H1 (cell line): ENCODE results near the gene RNF157. TPM values are rescaled to one million over a fixed set of nuclear protein-coding genes. Genes with fewer than 3 reads are reported as not detected.

Experiments
- CTCF ChIA-PET: fragments of 300-600 bp; sonication (Branson Sonifier 250); formaldehyde crosslinking; loops from one replicate; lab custom pipeline; 2021; ENCODE audit not compliant: partially characterized antibody; lab: Charles Lee
- POLR2A ChIA-PET: fragments of 300-600 bp; sonication (Branson Sonifier 250); formaldehyde crosslinking; loops from one replicate; lab custom pipeline; 2021; ENCODE audit warnings: inconsistent platforms; ENCODE audit not compliant: partially characterized antibody; lab: Charles Lee
- DNase-seq, 2 experiments: peaks; one replicate each; pipeline versions ENCODE4 v3.0.0 to v3.0.0-alpha.2; 2010 to 2022; ENCODE audit warnings: low spot score in 2 of 2, low read depth in 1 of 2, mixed read lengths in 1 of 2
- FAIRE-seq: peaks from 2 replicates; lab custom pipeline; 2011; peaks lifted over from hg19 to GRCh38; lab: Jason Lieb, UNC
- H2AFZ ChIP-seq: 2 replicates; pipeline ENCODE4 v1.8.1; 2012; ENCODE audit warnings: low read length, inconsistent platforms
- H2AK5ac ChIP-seq: 2 replicates; pipeline ENCODE4 v1.6.1; 2013; ENCODE audit warnings: low read depth, low read length
- H2BK120ac ChIP-seq: replicated peaks from 2 replicates; pipeline ENCODE3; 2013; ENCODE audit warnings: low read depth, low read length, inconsistent platforms
- H2BK12ac ChIP-seq: 2 replicates; pipeline ENCODE4 v1.6.1; 2013; ENCODE audit warnings: low read depth, low read length
- H2BK15ac ChIP-seq: 2 replicates; pipeline ENCODE4 v1.6.1; 2013; ENCODE audit warnings: low read length
- H2BK20ac ChIP-seq: 2 replicates; pipeline ENCODE4 v1.6.1; 2013; ENCODE audit warnings: low read length
- H2BK5ac ChIP-seq: 2 replicates; pipeline ENCODE4 v1.6.1; 2013; ENCODE audit warnings: low read depth, low read length
- H3K14ac ChIP-seq: 2 replicates; pipeline ENCODE4 v1.6.1; 2013; ENCODE audit warnings: inconsistent platforms; ENCODE audit not compliant: insufficient read length
- H3K18ac ChIP-seq: 2 replicates; pipeline ENCODE4 v1.6.1; 2013; ENCODE audit warnings: low read length; ENCODE audit errors: extremely low read depth
- H3K23ac ChIP-seq: 2 replicates; pipeline ENCODE4 v1.6.1; 2013; ENCODE audit warnings: inconsistent platforms; ENCODE audit not compliant: insufficient read length
- H3K23me2 ChIP-seq: 2 replicates; pipeline ENCODE4 v1.6.1; 2013; ENCODE audit warnings: low read depth, low read length
- H3K27ac ChIP-seq: 2 replicates; pipeline ENCODE4 v1.6.1; 2011; ENCODE audit warnings: low read depth, low read length, inconsistent platforms
- H3K27me3 ChIP-seq, 4 experiments: replicated peaks in 1 of 4; 1 replicate in 1 of 4; 2 replicates in 3 of 4; pipeline versions ENCODE4 v1.6.1 to v1.8.1; 2011 to 2013; ENCODE audit warnings: low read length in 3 of 4, mild to moderate bottlenecking in 3 of 4, inconsistent platforms in 2 of 4, mixed read lengths in 2 of 4, moderate library complexity in 1 of 4; ENCODE audit not compliant: control insufficient read depth in 3 of 4, insufficient read depth in 3 of 4; ENCODE audit errors: extremely low read depth in 1 of 4
- H3K36me3 ChIP-seq, 4 experiments: 2 replicates each; pipeline versions ENCODE4 v1.6.1 to v1.8.1; 2011 to 2013; ENCODE audit warnings: mild to moderate bottlenecking in 4 of 4, low read length in 3 of 4, moderate library complexity in 2 of 4, control low read depth in 1 of 4, inconsistent platforms in 1 of 4; ENCODE audit not compliant: insufficient read depth in 4 of 4, control insufficient read depth in 2 of 4
- H3K4ac ChIP-seq: replicated peaks from 2 replicates; pipeline ENCODE3; 2013; ENCODE audit warnings: low read length, low read depth, mixed read lengths, inconsistent platforms; ENCODE audit not compliant: insufficient read length
- H3K4me1 ChIP-seq, 4 experiments: replicated peaks in 1 of 4; 1 replicate in 1 of 4; 2 replicates in 3 of 4; pipeline versions ENCODE4 v1.6.1 to v1.8.1; 2011 to 2013; ENCODE audit warnings: low read length in 3 of 4, inconsistent platforms in 2 of 4, mixed read lengths in 1 of 4; ENCODE audit not compliant: insufficient read depth in 4 of 4, control insufficient read depth in 3 of 4
- H3K4me2 ChIP-seq, 2 experiments: 2 replicates each; pipeline versions ENCODE4 v1.6.1 to v1.8.1; 2011 to 2013; ENCODE audit warnings: low read depth in 2 of 2, low read length in 2 of 2, control low read depth in 1 of 2, inconsistent platforms in 1 of 2, mild to moderate bottlenecking in 1 of 2; ENCODE audit not compliant: insufficient read depth in 1 of 2
- H3K4me3 ChIP-seq, 4 experiments: fragments of 200-600, 300-600 bp in 1 of 4; sonication (generic), shearing (Covaris generic), sonication (Bioruptor Twin) in 1 of 4; 2 replicates each; pipeline versions ENCODE4 v1.5.1 to v1.8.1; 2011 to 2016; ENCODE audit warnings: low read length in 4 of 4, low read depth in 3 of 4, control low read depth in 2 of 4, inconsistent platforms in 2 of 4, mild to moderate bottlenecking in 2 of 4, mixed read lengths in 1 of 4, moderate library complexity in 1 of 4; ENCODE audit not compliant: insufficient read depth in 2 of 4; ENCODE audit errors: extremely low read depth in 1 of 4
- H3K56ac ChIP-seq: replicated peaks from 2 replicates; pipeline ENCODE3; 2013; ENCODE audit warnings: low read depth, mild to moderate bottlenecking, mixed read lengths, low read length, inconsistent platforms; ENCODE audit not compliant: insufficient read length
- H3K79me1 ChIP-seq: 2 replicates; pipeline ENCODE4 v1.6.1; 2013; ENCODE audit warnings: low read depth, low read length, control low read depth
- H3K79me2 ChIP-seq, 2 experiments: 2 replicates each; pipeline versions ENCODE4 v1.6.1 to v1.8.1; 2012 to 2013; ENCODE audit warnings: low read length in 2 of 2, mild to moderate bottlenecking in 2 of 2, inconsistent platforms in 1 of 2; ENCODE audit not compliant: insufficient read depth in 2 of 2, control insufficient read depth in 1 of 2
- H3K9ac ChIP-seq, 4 experiments: replicated peaks in 1 of 4; 1 replicate in 1 of 4; 2 replicates in 3 of 4; pipeline versions ENCODE4 v1.6.1 to v1.8.1; 2011 to 2013; ENCODE audit warnings: low read depth in 3 of 4, low read length in 3 of 4, control low read depth in 2 of 4, mild to moderate bottlenecking in 2 of 4, moderate library complexity in 2 of 4, inconsistent platforms in 1 of 4; ENCODE audit errors: extremely low read depth in 1 of 4
- H3K9me3 ChIP-seq, 2 experiments: 2 replicates each; pipeline versions ENCODE4 v1.6.1 to v1.8.1; 2012 to 2013; ENCODE audit warnings: mild to moderate bottlenecking in 2 of 2, moderate library complexity in 2 of 2, control low read depth in 1 of 2, inconsistent platforms in 1 of 2, low read depth in 1 of 2, low read length in 1 of 2, mixed read lengths in 1 of 2; ENCODE audit not compliant: insufficient read depth in 2 of 2
- H4K20me1 ChIP-seq, 2 experiments: replicated peaks in 1 of 2; 2 replicates each; pipeline versions ENCODE3 to v1.8.1; 2011 to 2013; ENCODE audit warnings: inconsistent platforms in 2 of 2, low read length in 2 of 2, mild to moderate bottlenecking in 1 of 2; ENCODE audit not compliant: insufficient read depth in 2 of 2, control insufficient read depth in 1 of 2
- H4K5ac ChIP-seq: 2 replicates; pipeline ENCODE4 v1.6.1; 2013; ENCODE audit warnings: low read length, low read depth, mixed read lengths, inconsistent platforms; ENCODE audit not compliant: insufficient read length
- H4K8ac ChIP-seq: 2 replicates; pipeline ENCODE4 v1.8.0; 2013; ENCODE audit warnings: mild to moderate bottlenecking, moderate library complexity, low read length, inconsistent platforms; ENCODE audit not compliant: insufficient read depth; ENCODE audit errors: extremely low read depth
- H4K91ac ChIP-seq: replicated peaks from 2 replicates; pipeline ENCODE3; 2013; ENCODE audit warnings: low read length, mixed read lengths, inconsistent platforms; ENCODE audit not compliant: insufficient read length
- CEBPB ChIP-seq: IDR thresholded peaks from 2 replicates; pipeline ENCODE4 v1.6.1; 2012; ENCODE audit warnings: low read depth, low read length
- CREB1 ChIP-seq: IDR thresholded peaks from 2 replicates; pipeline ENCODE4 v1.6.1; 2012; ENCODE audit warnings: inconsistent platforms
- CTBP2 ChIP-seq: IDR thresholded peaks from 2 replicates; pipeline ENCODE4 v1.7.0; 2011; ENCODE audit warnings: borderline replicate concordance, mild to moderate bottlenecking, moderate library complexity, mixed read lengths, low read length; ENCODE audit not compliant: insufficient read depth, insufficient read length
- EZH2 ChIP-seq: fragments of 200-600 bp; sonication (generic); IDR thresholded peaks from 2 replicates; pipeline ENCODE4 v1.7.1; 2012; ENCODE audit warnings: low read depth, mild to moderate bottlenecking, moderate library complexity, low read length, inconsistent platforms; ENCODE audit not compliant: severe bottlenecking
- JUND ChIP-seq: IDR thresholded peaks from 2 replicates; pipeline ENCODE4 v1.6.1; 2011; ENCODE audit warnings: mild to moderate bottlenecking, improper control_type of control experiment, low read length
- KDM4A ChIP-seq: IDR thresholded peaks from one replicate; pipeline ENCODE4 v1.7.1; 2012; ENCODE audit warnings: low read depth, mild to moderate bottlenecking, moderate library complexity, low read length, inconsistent platforms; ENCODE audit not compliant: severe bottlenecking
- PHF8 ChIP-seq: fragments of 200-600 bp; sonication (generic); conservative IDR thresholded peaks from 2 replicates; pipeline ENCODE4 v1.7.1; 2012; ENCODE audit warnings: low read depth, mild to moderate bottlenecking, inconsistent platforms, low read length, moderate library complexity
- POU5F1 ChIP-seq: IDR thresholded peaks from 2 replicates; pipeline ENCODE4 v1.6.1; 2011; ENCODE audit warnings: low read depth, mild to moderate bottlenecking, low read length, moderate library complexity
- RAD21 ChIP-seq, 2 experiments: IDR thresholded peaks in 1 of 2; conservative IDR thresholded peaks in 1 of 2; 2 replicates each; pipeline ENCODE4 v1.6.1; 2011; ENCODE audit warnings: low read depth in 2 of 2, low read length in 2 of 2, improper control_type of control experiment in 1 of 2, inconsistent platforms in 1 of 2, mild to moderate bottlenecking in 1 of 2, moderate library complexity in 1 of 2
- SIX5 ChIP-seq: IDR thresholded peaks from 2 replicates; pipeline ENCODE4 v1.6.1; 2011; ENCODE audit warnings: mild to moderate bottlenecking, low read depth, low read length
- ZNF274 ChIP-seq: IDR thresholded peaks from 2 replicates; pipeline ENCODE4 v1.7.0; 2012; ENCODE audit warnings: low read length, borderline replicate concordance; ENCODE audit errors: extremely low read depth
- WGBS, 2 experiments: shearing (Covaris generic) in 1 of 2; methylation state at CpG; one replicate each; pipeline versions ENCODE4 v1.1.6 to v1.1.7; 2013 to 2015; ENCODE audit warnings: low lambda C conversion rate in 2 of 2, mixed read lengths in 2 of 2, inconsistent platforms in 1 of 2, low coverage in 1 of 2, missing lambda C conversion rate in 1 of 2; ENCODE audit not compliant: insufficient replicate concordance in 2 of 2, insufficient coverage in 1 of 2, insufficient read length in 1 of 2; ENCODE audit errors: extremely low coverage in 1 of 2, missing lambda C conversion rate in 1 of 2; 5-methylcytosine and 5-hydroxymethylcytosine counted together
- polyA plus RNA-seq, 7 experiments: library from polyadenylated mRNA; depleted of rRNA in 3 of 7; stranded (reverse) in 5 of 7; unstranded in 2 of 7; fragments of >200 nt in 5 of 7; fragments of 200-250 nt in 2 of 7; gene quantifications; 1 replicate in 5 of 7; 2 replicates in 1 of 7; 4 replicates in 1 of 7; pipeline versions ENCODE4 v1.2.1 to v1.2.3, GENCODE V29; 2011 to 2013; ENCODE audit warnings: missing spikeins in 2 of 7, mixed read lengths in 2 of 7
- total RNA-seq: library from RNA; stranded (reverse); fragmentation: NEBNext Ultra II Directional; extraction: Animal tissue kit (Norgen Biotek cat#: 25700); gene quantifications from 2 replicates; pipeline ENCODE4 v1.2.1, GENCODE V29; 2021

Gene RNF157
- total and polyA plus RNA-seq, 2 of the 8 experiments (the other 6 are each of a cell fraction or from before 2014, with no cell fraction given): 13.4 to 16.7 TPM

GRCh38 chr17:76142585-76143041, 97.7 kb downstream of the RNF157 start:
- Histone ChIP-seq H2AK5ac (peak overlapping the region; percentile 48; the same call in 1 of the 2 replicates), H4K91ac (no peak overlapping the region), H3K79me2 (no peaks in the 10 kb centered on the region), H2BK12ac (peak overlapping the region; percentile 94; the same call in 1 of the 2 replicates), H3K4me3 (0 out of 8 replicates have a peak overlapping the region, but pooled peaks of 1 of the 4 experiments have one; percentile 71), H2BK120ac (no peak overlapping the region), H3K79me1 (no peaks in the 10 kb centered on the region), H3K27me3 (peaks cover 26 to 55% (median 50%) of the 10 kb centered on the region in 4 experiments), H4K20me1 (no peaks in the 10 kb centered on the region), H3K36me3 (no peaks in the 10 kb centered on the region), H4K8ac (no peak overlapping the region), H2BK15ac (no peak overlapping the region; the same call in 1 of the 2 replicates)
- DNase-seq: no peak
- POLR2A ChIA-PET: interaction anchor here (1.0 to 7.5 kb wide), 7 partner anchors 10 to 99 kb away, joined by 3 to 64 read pairs (median 6); partner anchors contain the start of gene EXOC7
- no peak for TF ChIP-seq CTBP2
- TF ChIP-seq ZNF274: no peak
- TF ChIP-seq CEBPB: no peak
- TF ChIP-seq POU5F1: no peak
- no peak for TF ChIP-seq EZH2
- TF ChIP-seq SIX5: no peak
- no peak for TF ChIP-seq JUND
- TF ChIP-seq PHF8: no peak
- no peak for TF ChIP-seq RAD21 (IDR thresholded peaks at IDR 0.05 in 1 of 2, conservative IDR thresholded peaks at IDR 0.05 in 1 of 2; ENCODE audit: low read depth in 2 of 2, low read length in 2 of 2)
- TF ChIP-seq KDM4A: no peak
- TF ChIP-seq CREB1: no peak
- TF ChIP-seq, all 59 proteins: peak for 0
- Histone ChIP-seq H3K56ac (no peak overlapping the region), H3K9ac (no peak overlapping the region), H3K14ac (no peak overlapping the region), H3K23me2 (peaks cover 14% of the 10 kb centered on the region), H4K5ac (no peak overlapping the region), H3K4me2 (peak overlapping the region in 1 of 2 experiments; percentile 97; a peak in 2 of 4 replicates), H2BK5ac (0 out of 2 replicates have a peak overlapping the region, but pooled peaks have one; percentile 15), H2AFZ (no peak overlapping the region), H3K4me1 (peaks cover 17 to 49% (median 44%) of the 10 kb centered on the region in 4 experiments), H3K9me3 (no peaks in the 10 kb centered on the region), H3K27ac (no peak overlapping the region), H3K4ac (no peak overlapping the region), H3K23ac (no peak overlapping the region), H3K18ac (no peak overlapping the region), H2BK20ac (peak overlapping the region; percentile 51; the same call in 1 of the 2 replicates)
- no peak for FAIRE-seq
- CTCF ChIA-PET: interaction anchor here (0.7 to 24.4 kb wide), 9 partner anchors 13 to 302 kb away, joined by 4 to 778 read pairs (median 7); partner anchors contain the start of gene EXOC7
- 59% methylated on average over 6 of the region's 6 CpGs; no CpG with 5 or more reads in 1 of the 2 experiments for WGBS, 2 experiments
